ENCODE measurements around the gene ACER1. TPM values are rescaled to one million over a fixed set of nuclear protein-coding genes. Genes with fewer than 3 reads are reported as not detected.
A peak's percentile ranks its signal among the peaks of the same experiment; 100 is the strongest.

ACER1 gene
- total and polyA plus RNA-seq, 2 of the 13 experiments (the other 11 are each of a cell fraction or from before 2014, with no cell fraction given) = not detected

GRCh38 chr19:6372594-6373095 lies 39.2 kb upstream of the ACER1 start, which contains the start of gene ALKBH7 (continued):
- no peak for TF ChIP-seq LRRFIP1 (CRISPR knock-in tag; conservative IDR thresholded peaks at IDR 0.05)
- TF ChIP-seq ZBTB39 (CRISPR knock-in tag; IDR thresholded peaks at IDR 0.05) = no peak
- TF ChIP-seq ZFP36L1 (CRISPR knock-in tag; IDR thresholded peaks at IDR 0.05) = peak; percentile 94
- TF ChIP-seq ZFX (CRISPR knock-in tag; IDR thresholded peaks at IDR 0.05; ENCODE audit: low read depth) = peak; percentile 93
- TF ChIP-seq CENPBD1 (CRISPR knock-in tag; IDR thresholded peaks at IDR 0.05; ENCODE audit: borderline replicate concordance, low read depth) = no peak
- TF ChIP-seq ZNF556 (CRISPR knock-in tag; IDR thresholded peaks at IDR 0.05; ENCODE audit: borderline replicate concordance) = peak; percentile 63; the same call in 1 of the 2 replicates
- TF ChIP-seq ZNF18 (CRISPR knock-in tag; IDR thresholded peaks at IDR 0.05; ENCODE audit: insufficient replicate concordance) = no peak
- no peak for TF ChIP-seq SSRP1 (CRISPR knock-in tag; IDR thresholded peaks at IDR 0.05)
- peak; percentile 72; the same call in 1 of the 2 replicates for TF ChIP-seq WIZ (CRISPR knock-in tag; IDR thresholded peaks at IDR 0.05)
- peak; percentile 82 for TF ChIP-seq ASH2L (IDR thresholded peaks at IDR 0.05; ENCODE audit: insufficient read length, low read depth, low read length)
- no peak for TF ChIP-seq NKX3-1 (CRISPR knock-in tag; IDR thresholded peaks at IDR 0.05)
- peak; percentile 63; the same call in 1 of the 2 replicates for TF ChIP-seq ZC3H13 (CRISPR knock-in tag; IDR thresholded peaks at IDR 0.05)
- no peak; the same call in 1 of the 2 replicates for TF ChIP-seq ZNF552 (CRISPR knock-in tag; IDR thresholded peaks at IDR 0.05; ENCODE audit: borderline replicate concordance)
- no peak for TF ChIP-seq EZH2 (conservative IDR thresholded peaks at IDR 0.05; ENCODE audit: low read depth, low read length)
- TF ChIP-seq TAF1 (CRISPR knock-in tag; IDR thresholded peaks at IDR 0.05) = peak; percentile 91
- 0 out of 2 replicates have a peak, but pooled peaks have one; percentile 10 for TF ChIP-seq ZBTB14 (CRISPR knock-in tag; IDR thresholded peaks at IDR 0.05)
- TF ChIP-seq ISL2 (CRISPR knock-in tag; IDR thresholded peaks at IDR 0.05) = no peak; the same call in 1 of the 2 replicates
- TF ChIP-seq ZGPAT (CRISPR knock-in tag; IDR thresholded peaks at IDR 0.05) = peak; percentile 56; the same call in 1 of the 2 replicates
- TF ChIP-seq NR2F6 (IDR thresholded peaks at IDR 0.05) = peak; percentile 55
- TF ChIP-seq NR2F6 (CRISPR knock-in tag; IDR thresholded peaks at IDR 0.05) = peak; percentile 72; the same call in 1 of the 2 replicates
- no peak for TF ChIP-seq FOXJ3 (CRISPR knock-in tag; IDR thresholded peaks at IDR 0.05; ENCODE audit: borderline replicate concordance)
- TF ChIP-seq GATAD2A (CRISPR knock-in tag; IDR thresholded peaks at IDR 0.05) = no peak
